GM18511 (cell line): ENCODE measurements around the gene TSPAN12.
A peak's percentile ranks its signal among the peaks of the same experiment; 100 is the strongest.
"Not testable (repeated sequence)": the region's sequence is repeated elsewhere in the genome, so short reads cannot be mapped to it uniquely, and the experiment has no call there.

Experiments used
- ATAC-seq: cut with Tn5 transposase; IDR thresholded peaks from one replicate; pipeline ENCODE4 v1.9.1; 2021; ENCODE audit warnings: mild to moderate bottlenecking, moderate library complexity; ENCODE audit not compliant: unreplicated experiment

The TSPAN12 gene

GRCh38 chr7:120857588-120858573 is at the start of gene TSPAN12:
TSPAN12 (minus strand) TSS chr7:120858144; CDS start chr7:120856763, 1,381 bp downstream.
- peak; percentile 86 for ATAC-seq

GRCh38 chr7:120898715-120899499 is 41.0 kb upstream of the TSPAN12 start:
- ATAC-seq, result peak; percentile 61

- not testable (repeated sequence) for ATAC-seq
Observed at GRCh38 chr7:120895253-120895652, 37.3 kb upstream of the TSPAN12 start.

GRCh38 chr7:120885602-120886001 is 27.7 kb upstream of the TSPAN12 start:
- ATAC-seq, result not testable (repeated sequence)

- no peak for ATAC-seq
Observed at GRCh38 chr7:120877701-120878100, 19.8 kb upstream of the TSPAN12 start.

- ATAC-seq, result no peak
Observed at GRCh38 chr7:120876922-120877321, 19.0 kb upstream of the TSPAN12 start.

GRCh38 chr7:120874722-120875121 is 16.8 kb upstream of the TSPAN12 start:
- no peak for ATAC-seq

- no peak for ATAC-seq
Observed at GRCh38 chr7:120874016-120874415, 16.1 kb upstream of the TSPAN12 start.

- no peak for ATAC-seq
Observed at GRCh38 chr7:120873401-120873800, 15.5 kb upstream of the TSPAN12 start.

GRCh38 chr7:120869700-120870099 is 11.8 kb upstream of the TSPAN12 start:
- ATAC-seq, result peak; percentile 78

- ATAC-seq, result no peak
Observed at GRCh38 chr7:120867932-120868331, 10.0 kb upstream of the TSPAN12 start.

- ATAC-seq, result no peak
Observed at GRCh38 chr7:120865191-120865981, 7.4 kb upstream of the TSPAN12 start.

- no peak for ATAC-seq
Observed at GRCh38 chr7:120864141-120864900, 6.4 kb upstream of the TSPAN12 start.

- ATAC-seq, result no peak
Observed at GRCh38 chr7:120862987-120863590, 5.1 kb upstream of the TSPAN12 start.

GRCh38 chr7:120860156-120860555 is 2.2 kb upstream of the TSPAN12 start:
- ATAC-seq, result no peak

GRCh38 chr7:120859459-120859858 is 1.5 kb upstream of the TSPAN12 start:
- no peak for ATAC-seq

- ATAC-seq, result peak; percentile 83
Observed at GRCh38 chr7:120856621-120857352, 1.2 kb downstream of the TSPAN12 start.

GRCh38 chr7:120856198-120856597 is 1.7 kb downstream of the TSPAN12 start:
- ATAC-seq, result no peak

GRCh38 chr7:120852700-120853099 is 5.2 kb downstream of the TSPAN12 start:
- no peak for ATAC-seq
